Stimulated activated CD4-positive, alpha-beta T cell treated with anti-CD3 and anti-CD28 coated beads, Interleukin-15, amount 100 ng/mL, for 1 hour (primary cell): Measurements from ENCODE around the gene LRRC3B.

ENCODE experiments used
- DNase-seq, 2 donors: peaks; one replicate each; pipeline ENCODE4 v3.0.0-alpha.2; 2020; ENCODE audit warnings: low read depth in 1 of 2, low spot score in 1 of 2

LRRC3B gene

DNA sequence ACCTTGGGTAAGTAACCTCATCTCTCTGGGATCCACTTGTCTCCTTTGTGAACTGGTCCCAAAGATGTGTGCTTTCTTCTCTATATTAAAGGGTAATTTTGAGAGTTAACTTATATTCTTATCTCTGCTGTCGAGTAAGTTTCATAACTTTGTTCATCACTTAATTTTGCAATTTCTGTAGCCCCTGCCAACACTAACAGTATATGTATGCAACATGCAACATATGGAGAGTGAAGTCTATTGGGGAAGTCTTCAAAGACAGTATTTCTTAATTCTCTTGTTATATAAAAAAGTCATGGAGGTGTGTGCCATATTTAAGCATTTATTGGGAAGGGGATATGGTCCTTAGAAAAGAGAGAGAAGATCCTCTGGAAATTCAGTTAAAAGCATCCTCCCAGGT lies 85.9 kb downstream of the LRRC3B start:
- DNase-seq = no peak

DNA sequence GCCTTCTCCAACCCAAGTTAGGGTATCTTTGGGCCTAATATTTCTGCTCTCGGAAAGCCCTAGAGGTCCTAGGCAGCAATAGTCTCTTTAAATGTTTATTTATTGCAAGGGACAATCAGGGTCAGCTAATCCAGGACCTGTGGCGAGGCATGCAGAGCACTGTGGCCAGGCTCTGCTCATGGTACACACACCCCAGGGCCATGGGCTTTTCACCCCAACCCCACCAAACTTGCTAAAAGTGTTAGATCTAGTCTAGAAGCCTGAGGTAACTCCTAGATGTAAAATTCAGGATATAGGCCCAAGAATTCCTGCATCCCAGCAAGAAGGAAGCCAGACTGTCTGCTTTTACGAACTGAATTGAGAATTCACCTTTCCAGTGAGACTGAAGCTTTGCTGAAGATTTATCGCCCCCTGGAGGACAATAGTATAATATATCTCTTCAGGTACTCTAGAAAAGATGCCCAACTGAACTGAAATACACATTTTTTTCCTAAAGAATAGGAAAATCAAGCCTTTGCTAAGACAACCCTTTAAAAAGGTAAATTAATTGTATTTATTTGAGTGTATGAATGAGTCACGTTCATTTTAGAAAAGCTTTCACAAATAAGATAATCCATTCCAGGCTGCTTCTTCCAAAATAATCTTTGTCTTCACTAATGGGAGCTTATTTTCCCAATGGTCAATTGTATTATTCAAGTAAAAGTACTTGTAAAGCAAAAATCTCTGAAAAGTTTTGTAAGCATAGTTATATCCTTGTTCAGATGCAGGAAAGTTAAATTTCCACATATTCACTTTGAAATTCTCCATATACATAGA lies 89.8 kb downstream of the LRRC3B start:
- no peak for DNase-seq

DNA sequence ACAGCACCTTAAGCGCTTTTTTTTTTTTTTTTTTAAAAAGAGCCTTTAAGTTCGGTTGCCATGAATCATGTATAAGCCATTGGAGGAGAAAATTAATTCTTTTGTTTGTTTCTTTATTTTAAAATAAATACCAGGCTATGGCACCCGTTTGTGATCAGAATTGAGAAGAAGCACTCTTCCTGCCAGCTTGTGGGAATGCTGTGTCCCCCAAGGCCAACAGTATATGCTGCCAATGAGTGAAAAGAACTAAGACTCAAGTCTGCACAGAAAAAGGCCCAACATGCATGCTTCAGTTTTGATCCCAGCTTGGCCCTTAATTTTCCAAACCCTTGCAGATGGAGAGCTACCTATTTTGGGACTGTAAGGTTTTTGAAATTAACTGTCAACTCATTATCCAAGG lies 90.5 kb downstream of the LRRC3B start:
- DNase-seq = no peak

DNA sequence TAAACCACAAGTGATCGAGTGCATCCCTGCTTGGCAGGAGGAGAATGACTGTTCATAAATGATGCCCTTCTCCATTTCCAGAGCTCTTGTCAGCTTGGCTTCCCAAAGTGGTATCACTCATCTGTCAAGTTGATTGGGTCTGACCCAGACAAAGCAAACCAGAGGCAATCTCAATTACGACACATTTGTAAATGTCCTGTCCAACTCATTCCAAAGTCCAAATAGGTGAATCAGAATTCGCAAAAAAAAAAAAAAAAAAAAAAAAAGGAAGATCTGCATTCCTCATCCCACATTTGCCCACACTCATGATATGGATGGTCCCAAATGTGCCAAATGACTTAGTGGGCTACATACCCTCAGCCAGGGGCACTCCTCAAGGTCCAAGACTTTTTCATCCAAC lies 91.9 kb downstream of the LRRC3B start:
- DNase-seq = no peak

DNA sequence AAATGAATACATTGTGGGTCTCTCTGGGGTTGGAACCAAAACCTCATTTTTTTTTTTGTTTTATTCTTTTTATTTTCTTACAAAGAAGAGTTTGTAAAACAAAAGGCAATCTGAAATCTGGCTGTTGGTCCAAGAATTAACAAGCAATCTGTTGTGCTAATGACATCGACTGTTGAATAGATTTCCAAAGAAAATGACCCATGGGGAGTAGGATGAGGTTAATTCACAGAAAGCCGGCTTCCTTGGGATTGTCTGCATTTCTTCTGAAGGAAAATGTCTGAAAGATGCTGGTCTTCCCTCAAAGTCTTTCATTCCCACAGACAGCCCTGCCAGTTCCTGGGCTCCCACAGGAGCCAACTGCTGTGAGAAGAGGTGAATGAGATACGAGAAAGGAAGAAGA lies 92.9 kb downstream of the LRRC3B start:
- DNase-seq = no peak

DNA sequence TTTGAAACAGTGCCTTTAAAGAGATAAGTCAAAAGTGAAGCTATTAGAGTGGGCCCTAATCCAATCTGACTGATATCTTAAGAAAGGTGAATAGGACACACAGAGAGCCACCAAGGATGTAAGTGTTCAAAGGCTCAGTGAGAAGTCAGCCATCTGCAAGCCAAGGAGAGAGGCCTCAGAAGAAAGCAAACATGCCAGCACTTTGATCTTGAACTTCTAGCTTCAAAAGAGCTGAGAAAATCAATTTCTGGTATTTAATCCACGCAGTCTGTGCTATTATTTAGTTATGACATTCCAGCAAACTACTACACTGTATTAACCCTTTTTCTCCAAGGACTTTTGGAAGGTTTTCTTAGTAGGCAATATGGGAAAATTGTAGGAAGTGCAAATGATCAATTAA lies 95.7 kb downstream of the LRRC3B start:
- DNase-seq = no peak

DNA sequence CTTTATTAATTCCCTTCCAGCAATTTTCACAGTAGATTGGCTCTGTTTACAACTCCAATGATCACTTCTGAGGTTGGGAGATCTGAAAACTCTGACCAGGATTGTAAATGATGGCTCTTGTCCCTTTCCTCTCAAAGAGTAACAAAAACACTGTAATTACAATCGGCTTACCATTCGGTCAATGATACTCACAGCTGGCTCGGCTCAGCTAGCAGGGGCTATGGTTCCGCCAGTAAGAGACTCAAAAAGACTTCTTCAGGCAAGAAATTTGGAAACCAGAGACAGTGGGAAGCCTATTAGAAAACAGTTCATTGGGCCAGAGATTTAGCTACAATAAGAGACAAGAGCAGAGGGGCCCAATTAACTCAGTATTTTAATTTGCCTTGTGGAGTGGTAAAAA lies 96.6 kb downstream of the LRRC3B start:
- DNase-seq = no peak

DNA sequence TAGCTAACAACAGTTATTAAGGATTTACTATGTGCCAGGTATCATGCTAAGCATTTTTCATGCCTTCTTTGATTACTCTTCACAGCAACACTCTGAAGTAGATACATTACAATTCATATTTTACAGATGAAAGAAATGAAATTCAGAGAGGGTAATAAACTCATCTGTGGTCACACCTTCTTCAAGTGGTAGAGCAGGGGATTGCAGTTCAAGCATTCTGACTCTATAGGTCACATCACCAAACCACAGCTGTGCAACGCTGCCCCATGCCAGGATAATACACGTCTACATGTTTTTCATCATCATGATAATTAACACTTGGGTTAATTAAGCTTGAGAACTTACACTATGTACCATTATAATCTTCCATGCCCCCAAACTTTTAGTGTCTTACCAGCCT lies 98.5 kb downstream of the LRRC3B start:
- DNase-seq = no peak

DNA sequence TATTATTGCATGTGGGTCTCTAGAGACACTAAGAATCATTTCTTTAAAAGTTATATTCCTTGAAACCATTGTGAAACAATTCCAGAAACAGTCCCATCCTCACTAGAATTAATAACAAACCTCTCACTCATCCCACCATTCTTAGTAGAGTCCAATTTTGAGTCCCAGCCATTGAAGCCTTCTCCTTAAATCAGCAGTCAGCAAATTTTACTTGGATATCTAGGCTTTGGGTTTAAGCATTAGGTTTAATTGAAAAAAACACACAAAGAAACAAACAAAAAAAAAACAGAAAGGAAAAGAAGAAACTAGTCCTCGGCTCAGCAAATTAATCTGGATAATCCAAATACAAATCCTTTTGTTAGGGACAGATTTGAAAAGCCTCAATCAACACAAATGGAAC lies 109.3 kb downstream of the LRRC3B start:
- no peak for DNase-seq

DNA sequence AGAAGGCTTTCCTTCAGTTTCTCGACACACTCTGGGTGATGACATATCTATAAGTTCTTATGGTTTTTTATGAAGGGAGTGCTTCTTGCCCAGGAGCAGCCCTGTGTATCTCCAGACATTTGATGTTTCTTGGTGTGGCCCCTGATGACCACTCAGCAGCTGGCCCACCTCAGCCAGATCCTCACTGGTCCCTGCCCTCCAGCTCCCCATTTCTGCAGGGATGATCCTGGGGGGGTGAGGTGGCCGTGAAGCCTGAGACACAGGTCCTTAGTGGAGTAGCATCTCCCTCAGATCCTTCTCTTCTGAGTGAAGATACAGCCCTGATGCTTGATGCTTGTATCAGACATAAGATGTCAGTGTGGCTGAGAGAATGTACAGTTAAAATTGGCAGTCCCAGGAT lies 127.7 kb downstream of the LRRC3B start:
- no peak for DNase-seq

DNA sequence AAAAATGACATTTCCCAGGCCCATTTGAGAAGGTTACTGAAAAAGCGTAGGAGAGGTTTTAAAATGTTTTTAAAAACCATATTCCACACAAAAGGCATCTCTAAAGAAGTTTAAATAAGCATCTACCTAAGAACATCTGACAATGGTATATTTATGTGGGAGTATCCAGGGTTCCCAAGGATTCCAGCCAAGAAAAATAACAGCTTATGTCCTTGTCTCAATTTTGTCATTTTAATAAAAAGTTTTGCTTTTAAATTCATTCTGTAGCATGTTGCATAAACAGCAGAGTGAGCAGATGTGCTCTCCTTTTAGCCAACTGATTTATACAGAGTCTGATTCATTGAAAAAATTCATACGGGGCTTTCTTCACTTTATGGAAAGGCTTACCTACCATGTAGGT lies 129.9 kb downstream of the LRRC3B start:
- DNase-seq = no peak

DNA sequence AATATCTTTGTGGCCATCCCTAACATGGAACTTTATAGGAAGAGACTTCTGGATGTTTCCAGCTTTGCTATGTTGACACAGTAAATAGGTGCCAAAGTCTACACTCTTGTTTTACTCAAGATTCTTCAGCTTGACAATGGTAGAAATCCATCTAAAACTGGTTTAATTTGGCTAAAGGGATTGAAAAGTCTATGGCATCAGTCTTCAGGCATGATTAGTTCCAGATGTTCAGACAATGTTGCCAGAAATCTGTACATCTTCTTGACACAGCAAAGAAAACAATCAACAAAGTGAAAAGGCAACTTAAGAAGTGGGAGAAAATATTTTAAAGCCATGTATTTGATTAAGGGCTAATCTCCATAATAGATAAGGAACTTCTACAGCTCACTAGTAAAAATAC lies 130.5 kb downstream of the LRRC3B start:
- DNase-seq = no peak

DNA sequence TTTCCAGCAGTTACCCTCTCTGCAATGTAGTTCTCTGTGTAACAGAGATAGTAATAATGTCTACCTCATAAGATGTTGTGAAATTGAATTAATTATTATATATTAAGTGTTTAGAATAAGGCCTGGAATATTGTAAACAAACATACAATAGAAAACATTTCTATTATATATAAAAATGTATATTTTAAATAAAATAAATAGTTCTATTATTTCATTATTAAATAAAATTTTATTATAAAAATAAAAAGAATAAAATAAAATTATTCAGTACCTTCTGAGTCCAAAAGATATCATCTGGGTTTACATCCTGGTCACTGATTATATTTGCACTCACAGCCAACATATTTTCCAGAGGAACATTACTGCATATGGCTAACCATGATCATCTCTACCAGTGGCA lies 135.4 kb downstream of the LRRC3B start:
- no peak for DNase-seq
